Subcutaneous adipose tissue (tissue), 4 donors: ENCODE measurements around the gene FKBP7. TPM values are rescaled to one million over a fixed set of nuclear protein-coding genes. Genes with fewer than 3 reads are reported as not detected.

Experiments used
- total RNA-seq, 4 donors: library from RNA; depleted of rRNA; stranded (reverse); fragments of >200 nt; gene quantifications; one replicate each; pipeline ENCODE4 v1.1.0, GENCODE V29; 2016
- TF ChIP-seq, protein P1 (sequence below): fragments of 450-650 bp; IDR thresholded peaks from one replicate; pipeline ENCODE4 v1.5.1; 2016; ENCODE audit warnings: low read depth, mild to moderate bottlenecking, control low read depth, antibody characterized with exemption, moderate library complexity

The FKBP7 gene
- total RNA-seq, 4 donors from 2014 or later = 8.8 to 19.6 (median 13.7) TPM

DNA sequence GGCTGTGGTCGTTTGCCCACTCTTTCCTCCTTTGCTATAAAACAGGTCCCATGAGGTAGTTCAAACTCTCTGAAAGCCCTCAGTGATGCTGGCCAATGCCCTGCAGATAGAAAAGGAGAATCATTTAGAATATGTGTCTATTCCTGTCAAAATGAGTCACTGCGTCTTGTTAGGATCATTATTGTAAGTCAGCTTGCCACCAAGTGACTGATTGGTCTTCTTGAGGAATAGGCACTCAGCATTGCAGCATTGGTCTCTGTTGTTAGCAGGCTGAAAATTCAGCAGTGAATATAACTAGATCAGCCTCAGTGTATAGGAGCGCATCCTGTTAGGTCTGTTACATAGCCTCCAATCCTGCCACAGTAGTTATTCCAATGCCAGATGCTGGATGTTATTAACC is 56.3 kb downstream of the FKBP7 start:
- TF ChIP-seq, protein P1, sequence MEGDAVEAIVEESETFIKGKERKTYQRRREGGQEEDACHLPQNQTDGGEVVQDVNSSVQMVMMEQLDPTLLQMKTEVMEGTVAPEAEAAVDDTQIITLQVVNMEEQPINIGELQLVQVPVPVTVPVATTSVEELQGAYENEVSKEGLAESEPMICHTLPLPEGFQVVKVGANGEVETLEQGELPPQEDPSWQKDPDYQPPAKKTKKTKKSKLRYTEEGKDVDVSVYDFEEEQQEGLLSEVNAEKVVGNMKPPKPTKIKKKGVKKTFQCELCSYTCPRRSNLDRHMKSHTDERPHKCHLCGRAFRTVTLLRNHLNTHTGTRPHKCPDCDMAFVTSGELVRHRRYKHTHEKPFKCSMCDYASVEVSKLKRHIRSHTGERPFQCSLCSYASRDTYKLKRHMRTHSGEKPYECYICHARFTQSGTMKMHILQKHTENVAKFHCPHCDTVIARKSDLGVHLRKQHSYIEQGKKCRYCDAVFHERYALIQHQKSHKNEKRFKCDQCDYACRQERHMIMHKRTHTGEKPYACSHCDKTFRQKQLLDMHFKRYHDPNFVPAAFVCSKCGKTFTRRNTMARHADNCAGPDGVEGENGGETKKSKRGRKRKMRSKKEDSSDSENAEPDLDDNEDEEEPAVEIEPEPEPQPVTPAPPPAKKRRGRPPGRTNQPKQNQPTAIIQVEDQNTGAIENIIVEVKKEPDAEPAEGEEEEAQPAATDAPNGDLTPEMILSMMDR = no peak

DNA sequence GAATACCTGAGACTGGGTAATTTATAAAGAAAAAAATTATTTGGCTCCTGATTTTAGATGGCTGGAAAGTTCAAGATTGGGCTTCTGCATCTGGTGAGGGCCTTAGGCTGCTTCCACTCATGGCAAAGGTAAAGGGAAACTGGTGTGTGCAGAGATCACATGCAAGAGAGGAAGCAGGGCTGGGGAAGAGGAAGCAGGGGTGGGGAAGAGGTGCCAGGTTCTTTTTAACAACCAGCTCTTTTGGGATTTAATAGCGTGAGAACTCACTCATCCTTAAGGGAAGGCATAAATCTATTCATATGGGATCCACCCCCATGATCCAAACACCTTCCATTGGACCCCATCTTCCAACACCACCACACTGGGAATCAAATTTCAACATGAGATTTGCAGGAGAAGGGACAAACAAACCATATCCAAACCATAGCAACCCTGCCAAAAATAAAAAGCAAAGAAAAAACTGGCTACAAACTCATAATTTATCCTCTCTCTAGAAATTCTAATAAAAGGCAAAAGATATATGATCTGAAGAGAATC is 57.9 kb downstream of the FKBP7 start:
- TF ChIP-seq, protein P1 = no peak

DNA sequence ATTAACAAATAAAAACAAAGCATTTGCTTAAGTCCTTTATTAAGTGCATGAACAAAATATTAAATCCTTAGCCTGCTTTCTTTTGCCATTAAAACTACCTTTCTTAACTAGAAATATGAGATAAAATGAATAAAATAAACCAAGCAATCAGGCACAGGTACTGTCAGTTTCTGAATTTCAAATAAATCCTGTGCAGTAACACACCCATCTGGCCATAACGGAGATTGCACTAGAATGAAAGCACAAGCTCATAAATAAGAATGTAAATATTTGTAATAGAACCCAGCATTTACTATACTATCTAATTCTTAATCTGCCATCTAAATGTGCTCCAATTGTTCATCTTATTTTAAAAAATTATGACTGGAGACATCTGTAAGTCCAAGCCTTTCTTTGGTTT is 59.3 kb downstream of the FKBP7 start:
- TF ChIP-seq, protein P1 = no peak

DNA sequence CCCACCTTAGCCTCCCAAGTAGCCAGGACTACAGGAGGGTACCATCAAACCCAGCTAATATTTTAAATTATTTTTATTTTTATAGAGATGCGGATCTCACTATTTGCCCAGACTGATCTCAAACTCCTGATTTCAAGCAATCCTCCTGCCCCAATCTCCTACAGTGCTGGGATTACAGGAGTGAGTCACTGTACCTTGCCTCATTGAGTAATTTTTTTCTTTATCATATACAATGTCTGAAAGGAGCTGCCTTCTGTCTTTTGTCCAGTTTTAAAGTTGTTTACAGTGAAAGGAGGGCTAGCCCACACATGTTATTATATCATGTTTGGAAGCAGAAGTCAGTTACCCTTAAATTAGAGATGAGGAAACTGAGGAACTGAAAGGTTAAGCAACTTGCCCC is 60.0 kb downstream of the FKBP7 start:
- TF ChIP-seq, protein P1 = no peak

DNA sequence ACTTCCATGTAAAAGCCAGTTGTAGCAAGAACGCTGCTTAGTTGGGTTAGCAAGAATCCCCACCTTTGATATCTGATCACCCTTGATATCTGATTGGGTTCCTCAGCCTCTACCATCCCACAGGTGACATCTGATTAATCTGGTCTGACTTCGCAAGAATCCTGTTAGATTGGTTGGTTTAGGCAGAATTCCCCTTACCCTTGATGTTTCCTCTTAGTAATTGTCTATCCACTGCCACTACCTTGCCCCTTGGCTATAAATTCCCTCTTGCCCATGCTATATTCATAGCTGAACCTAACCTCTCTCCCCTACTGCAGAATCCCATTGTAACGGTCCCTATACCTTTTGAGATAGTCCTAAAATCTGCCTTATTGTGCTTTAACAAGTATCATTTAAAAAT is 60.5 kb downstream of the FKBP7 start:
- TF ChIP-seq, protein P1 = no peak

DNA sequence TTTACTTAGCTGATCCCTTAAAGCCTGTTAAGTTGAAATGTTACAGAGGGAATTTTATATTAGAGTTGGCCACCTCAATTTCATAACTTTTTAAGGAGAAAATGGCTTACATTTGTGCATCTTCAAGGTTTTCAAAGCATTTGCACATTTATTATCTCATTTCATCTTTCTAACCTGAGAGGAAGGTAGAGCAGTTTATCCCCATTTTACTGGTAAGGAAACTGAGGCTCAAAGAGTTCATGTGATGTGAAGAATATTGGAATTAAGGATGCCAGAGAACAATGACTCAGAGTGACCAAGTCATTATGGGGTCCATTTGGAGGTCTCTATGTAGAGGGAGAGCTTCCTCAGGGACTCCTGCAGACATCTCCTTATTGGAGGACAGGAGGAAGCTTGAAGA is 62.4 kb downstream of the FKBP7 start:
- TF ChIP-seq, protein P1 = no peak

DNA sequence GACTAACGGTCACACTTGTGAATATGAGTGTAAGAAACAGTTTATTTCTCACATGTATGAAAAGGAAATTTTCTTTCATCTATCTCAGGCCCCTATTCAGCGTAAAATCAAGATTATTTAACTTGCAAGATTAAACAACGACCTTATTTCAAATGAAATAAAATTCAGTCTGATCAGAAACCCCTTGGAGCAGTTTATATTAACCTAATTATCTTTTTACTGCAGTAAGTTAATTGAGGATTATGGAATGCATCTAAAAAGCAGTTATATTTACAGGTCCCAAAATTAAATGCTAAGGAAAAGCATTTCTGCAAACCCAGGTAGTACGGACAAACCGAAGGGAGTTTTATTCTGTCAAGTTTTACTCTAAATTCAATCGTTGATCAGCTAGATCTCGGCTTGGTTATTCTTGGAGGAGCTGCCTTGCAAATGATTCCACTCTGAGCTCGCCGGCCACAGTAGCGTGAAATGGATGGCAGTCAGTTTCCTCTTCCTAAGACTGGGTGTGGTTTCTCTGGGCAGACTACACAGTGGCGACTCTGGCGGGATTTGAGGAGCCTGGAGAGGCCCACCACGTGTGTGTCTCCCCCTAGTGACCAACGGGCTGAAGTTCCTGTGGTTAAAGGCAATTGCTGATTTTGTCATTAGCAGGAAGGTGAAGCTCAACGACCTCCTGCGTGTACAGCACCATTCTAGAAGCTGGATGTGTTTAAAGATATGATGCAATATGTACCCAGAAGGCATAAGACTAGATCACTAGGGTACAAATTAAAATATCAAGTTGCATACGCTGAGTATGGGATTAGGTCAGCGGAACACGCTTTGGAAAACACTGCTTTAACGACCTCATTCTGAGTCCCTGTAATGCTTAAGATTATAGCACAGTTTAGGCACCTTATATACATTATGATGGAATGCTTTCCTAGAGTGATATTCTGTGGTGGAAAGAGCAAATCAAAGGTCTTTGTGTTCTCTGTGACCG is 63.8 kb downstream of the FKBP7 start:
- TF ChIP-seq, protein P1 = no peak

Other genes with a start within 250 kb of the FKBP7 start
- gene PRKRA, start 27.4 kb downstream of the FKBP7 start, total RNA-seq = 10 to 100 TPM; 57.1 to 77.8 (median 61.9) TPM
- 1 to 10 TPM; 5.3 to 8.8 (median 6.9) TPM for gene PJVK, start 27.2 kb downstream of the FKBP7 start, total RNA-seq
- gene PLEKHA3, start 1.9 kb upstream of the FKBP7 start, total RNA-seq = 10 to 100 TPM in 3 of 4 donors, 1 to 10 TPM in 1; 7.5 to 13.0 (median 12.1) TPM